NB4 (cell line): ENCODE data around the gene LRRC49.

Experiments
- CTCF ChIP-seq: IDR thresholded peaks from one replicate; pipeline ENCODE4 v1.5.1; 2012; ENCODE audit warnings: low read depth, low read length
- MAX ChIP-seq: IDR thresholded peaks from 2 replicates; pipeline ENCODE4 v1.6.1; 2011; ENCODE audit warnings: low read depth, low read length
- POLR2A ChIP-seq: IDR thresholded peaks from 2 replicates; pipeline ENCODE4 v1.6.1; 2011; ENCODE audit warnings: mild to moderate bottlenecking; ENCODE audit not compliant: insufficient read length; ENCODE audit errors: extremely low read depth

GRCh38 chr15:71003319-71003718 is 110.7 kb downstream of the LRRC49 start:
- no peak for TF ChIP-seq POLR2A
- TF ChIP-seq CTCF: no peak
- TF ChIP-seq MAX: no peak
